ENCODE measurements around the gene GAL3ST1. TPM values are rescaled to one million over a fixed set of nuclear protein-coding genes. Genes with fewer than 3 reads are reported as not detected.

GAL3ST1 gene
- total and polyA plus RNA-seq, 2 donors (not counting 1 experiment from before 2014, with no cell fraction given) = 0.70 TPM; not detected in 1

GRCh38 chr22:30603801-30604200 lies 29.3 kb upstream of the GAL3ST1 start:
- Histone ChIP-seq H3K27me3 (replicated peaks in 1 of 4; ENCODE audit: control extremely low read depth in 1 of 4, control insufficient read depth in 3 of 4, insufficient read depth in 4 of 4, low read length in 3 of 4) (no peaks in the 10 kb centered on the region), H3K9me3 (ENCODE audit: control extremely low read depth in 1 of 3, control insufficient read depth in 2 of 3, insufficient read depth in 1 of 3, low read length in 2 of 3) (no peaks in the 10 kb centered on the region)
- intact Hi-C loops (cut with micrococcal nuclease) = no loop called here

GRCh38 chr22:30602049-30602448 lies 27.6 kb upstream of the GAL3ST1 start:
- Histone ChIP-seq H3K27ac (ENCODE audit: low read length in 2 of 2) (no peak overlapping the region), H3K4me2 (replicated peaks; ENCODE audit: low read depth, low read length, poor library complexity, severe bottlenecking) (no peak overlapping the region), H3K9ac (ENCODE audit: low read length) (no peak overlapping the region), H3K36me3 (replicated peaks in 1 of 2; ENCODE audit: control extremely low read depth in 1 of 2, control insufficient read depth in 1 of 2, extremely low read depth in 1 of 2, insufficient read depth in 2 of 2, low read length in 1 of 2) (no peaks in the 10 kb centered on the region), H2AFZ (ENCODE audit: insufficient read depth, low read depth, low read length, poor library complexity, severe bottlenecking) (no peak overlapping the region), H3K9me3 (ENCODE audit: control extremely low read depth in 1 of 3, control insufficient read depth in 2 of 3, insufficient read depth in 1 of 3, low read length in 2 of 3) (no peaks in the 10 kb centered on the region), H4K20me1 (ENCODE audit: control insufficient read depth, insufficient read depth, low read length, poor library complexity, severe bottlenecking) (no peaks in the 10 kb centered on the region), H3K27me3 (replicated peaks in 1 of 4; ENCODE audit: control extremely low read depth in 1 of 4, control insufficient read depth in 3 of 4, insufficient read depth in 4 of 4, low read length in 3 of 4) (no peaks in the 10 kb centered on the region), H3K4me3 (ENCODE audit: control extremely low read depth in 1 of 5, extremely low read depth in 1 of 5, insufficient read depth in 1 of 5, low read depth in 2 of 5, low read length in 4 of 5) (no peak overlapping the region), H3K79me2 (ENCODE audit: control insufficient read depth, insufficient read depth, low read length) (no peaks in the 10 kb centered on the region), H3K4me1 (ENCODE audit: control insufficient read depth in 2 of 2, insufficient read depth in 2 of 2, low read length in 2 of 2) (peaks cover 14 to 16% of the 10 kb centered on the region in 2 donors)
- Mint-ChIP-seq H3K4me3 (no peak overlapping the region), H3K27me3 (peaks cover 2% of the 10 kb centered on the region), H3K4me1 (peaks cover 13% of the 10 kb centered on the region), H3K9me3 (ENCODE audit: insufficient read depth) (no peaks in the 10 kb centered on the region), H3K27ac (no peak overlapping the region)
- no peak for TF ChIP-seq EZH2 (IDR thresholded peaks at IDR 0.05; ENCODE audit: borderline replicate concordance, insufficient read depth, low read depth, low read length, poor library complexity, severe bottlenecking)
- peak; percentile 37 for TF ChIP-seq CTCF (IDR thresholded peaks at IDR 0.05)
- POLR2A ChIA-PET = interaction anchor here (0.6 kb wide), 1 partner anchor 15 kb away, joined by 9 read pairs; no protein-coding TSS in a partner anchor
- ATAC-seq (ENCODE audit: low read depth) (no peak), DNase-seq (peak; percentile 43)
- intact Hi-C loops (cut with micrococcal nuclease) = no loop called here
- WGBS (ENCODE audit: insufficient coverage) = no CpG with 5 or more reads among the region's 3 CpGs
- CTCF ChIA-PET = interaction anchor here (0.6 kb wide), 1 partner anchor 403 kb away, joined by 5 read pairs; no protein-coding TSS in a partner anchor

More at GRCh38 chr22:30603801-30604200, 29.3 kb upstream of the GAL3ST1 start:
- H3K27ac Mint-ChIP-seq = no peak overlapping the region
- H3K27ac ChIP-seq (ENCODE audit: low read length in 2 of 2) = no peak overlapping the region
- DNase-seq (no peak), ATAC-seq (ENCODE audit: low read depth) (no peak)
- 100% methylated on average over 2 of the region's 3 CpGs for WGBS (ENCODE audit: insufficient coverage)
- no peak overlapping the region for H3K4me2 ChIP-seq (replicated peaks; ENCODE audit: low read depth, low read length, poor library complexity, severe bottlenecking)
- POLR2A ChIA-PET = no interaction called here
- no peaks in the 10 kb centered on the region for H3K36me3 ChIP-seq (replicated peaks in 1 of 2; ENCODE audit: control extremely low read depth in 1 of 2, control insufficient read depth in 1 of 2, extremely low read depth in 1 of 2, insufficient read depth in 2 of 2, low read length in 1 of 2)
- TF ChIP-seq CTCF (IDR thresholded peaks at IDR 0.05) (no peak), EZH2 (IDR thresholded peaks at IDR 0.05; ENCODE audit: borderline replicate concordance, insufficient read depth, low read depth, low read length, poor library complexity, severe bottlenecking) (no peak)
- no peaks in the 10 kb centered on the region for H3K9me3 Mint-ChIP-seq (ENCODE audit: insufficient read depth)
- H4K20me1 ChIP-seq (ENCODE audit: control insufficient read depth, insufficient read depth, low read length, poor library complexity, severe bottlenecking) = no peaks in the 10 kb centered on the region
- CTCF ChIA-PET = interaction anchor here (1.5 kb wide), 1 partner anchor 31 kb away, joined by 5 read pairs; no protein-coding TSS in a partner anchor
- H3K4me3 ChIP-seq (ENCODE audit: control extremely low read depth in 1 of 5, extremely low read depth in 1 of 5, insufficient read depth in 1 of 5, low read depth in 2 of 5, low read length in 4 of 5) = no peak overlapping the region
- no peak overlapping the region for H3K4me3 Mint-ChIP-seq
- peaks cover 18 to 34% of the 10 kb centered on the region in 2 donors for H3K4me1 ChIP-seq (ENCODE audit: control insufficient read depth in 2 of 2, insufficient read depth in 2 of 2, low read length in 2 of 2)
- peaks cover 6% of the 10 kb centered on the region for H3K27me3 Mint-ChIP-seq
- H2AFZ ChIP-seq (ENCODE audit: insufficient read depth, low read depth, low read length, poor library complexity, severe bottlenecking) = no peak overlapping the region
- H3K79me2 ChIP-seq (ENCODE audit: control insufficient read depth, insufficient read depth, low read length) = no peaks in the 10 kb centered on the region
- no peak overlapping the region for H3K9ac ChIP-seq (ENCODE audit: low read length)
- H3K4me1 Mint-ChIP-seq = peaks cover 22% of the 10 kb centered on the region

Data from B cell (primary cell).